CD14-positive monocyte (primary cell): Measurements from ENCODE around the gene CST9. TPM values are rescaled to one million over a fixed set of nuclear protein-coding genes. Genes with fewer than 3 reads are reported as not detected.
"Not testable (repeated sequence)": the region's sequence is repeated elsewhere in the genome, so short reads cannot be mapped to it uniquely, and the experiment has no call there.

ENCODE experiments used
- DNase-seq, 3 donors: peaks; one replicate each; pipeline ENCODE4 v3.0.0-alpha.2; 2011 to 2022
- H2AFZ ChIP-seq: 2 replicates; pipeline ENCODE4 v1.6.0; 2012; ENCODE audit warnings: mild to moderate bottlenecking, low read depth, low read length, inconsistent platforms; ENCODE audit not compliant: insufficient read depth, poor library complexity, severe bottlenecking
- H3K27ac ChIP-seq, 2 donors: 1 replicate in 1 of 2; 2 replicates in 1 of 2; pipeline ENCODE4 v1.5.1; 2012 to 2013; ENCODE audit warnings: low read length in 2 of 2, control low read depth in 1 of 2, inconsistent platforms in 1 of 2, low read depth in 1 of 2, mild to moderate bottlenecking in 1 of 2
- H3K27me3 ChIP-seq, 2 donors: one replicate each; pipeline versions ENCODE4 v1.6.0 to v1.6.1; 2011 to 2013; ENCODE audit warnings: low read length in 2 of 2; ENCODE audit not compliant: control insufficient read depth in 2 of 2, insufficient read depth in 2 of 2
- H3K36me3 ChIP-seq, 2 donors: replicated peaks in 1 of 2; 1 replicate in 1 of 2; 2 replicates in 1 of 2; pipeline versions ENCODE4 v1.5.1 to v1.6.1; 2012 to 2013; ENCODE audit warnings: low read length in 2 of 2, control low read depth in 1 of 2, inconsistent platforms in 1 of 2, mild to moderate bottlenecking in 1 of 2; ENCODE audit not compliant: insufficient read depth in 2 of 2, control insufficient read depth in 1 of 2
- H3K4me1 ChIP-seq, 2 donors: 1 replicate in 1 of 2; 2 replicates in 1 of 2; pipeline versions ENCODE4 v1.5.1 to v1.6.1; 2012 to 2013; ENCODE audit warnings: low read length in 2 of 2, control low read depth in 1 of 2, inconsistent platforms in 1 of 2, mild to moderate bottlenecking in 1 of 2, moderate library complexity in 1 of 2; ENCODE audit not compliant: insufficient read depth in 2 of 2, control insufficient read depth in 1 of 2
- H3K4me2 ChIP-seq: replicated peaks from 2 replicates; pipeline ENCODE3; 2012; ENCODE audit warnings: low read length, moderate library complexity, mild to moderate bottlenecking; ENCODE audit not compliant: poor library complexity, severe bottlenecking; ENCODE audit errors: extremely low read depth
- H3K4me3 ChIP-seq, 3 experiments: fragments of 200-600 bp in 1 of 3; sonication (generic) in 1 of 3; replicated peaks in 1 of 3; 1 replicate in 2 of 3; 2 replicates in 1 of 3; pipeline ENCODE4 v1.5.1; 2011 to 2013; ENCODE audit warnings: low read length in 3 of 3, mild to moderate bottlenecking in 3 of 3, control low read depth in 2 of 3, low read depth in 2 of 3, inconsistent platforms in 1 of 3, moderate library complexity in 1 of 3
- H3K79me2 ChIP-seq: 2 replicates; pipeline ENCODE4 v1.6.0; 2012; ENCODE audit warnings: mild to moderate bottlenecking, control low read depth, inconsistent platforms, low read length, moderate library complexity; ENCODE audit not compliant: insufficient read depth
- H3K9ac ChIP-seq: 2 replicates; pipeline ENCODE4 v1.6.0; 2017; ENCODE audit warnings: low read length, mild to moderate bottlenecking; ENCODE audit not compliant: insufficient read depth, poor library complexity, severe bottlenecking
- H3K9me3 ChIP-seq, 2 donors: replicated peaks in 1 of 2; 1 replicate in 1 of 2; 2 replicates in 1 of 2; pipeline versions ENCODE4 v1.5.1 to v1.6.1; 2012 to 2013; ENCODE audit warnings: low read length in 2 of 2, control low read depth in 1 of 2; ENCODE audit not compliant: control insufficient read depth in 1 of 2, insufficient read depth in 1 of 2
- H4K20me1 ChIP-seq: 2 replicates; pipeline ENCODE4 v1.6.0; 2012; ENCODE audit warnings: mild to moderate bottlenecking, low read length, control low read depth, moderate library complexity; ENCODE audit not compliant: insufficient read depth
- H3K27ac Mint-ChIP-seq, 7 donors: one replicate each; pipeline ENCODE4 v1.8.0; 2020; ENCODE audit warnings: mild to moderate bottlenecking in 7 of 7, mixed read lengths in 7 of 7, moderate library complexity in 6 of 7, inconsistent platforms in 2 of 7
- H3K27me3 Mint-ChIP-seq, 3 donors: one replicate each; pipeline ENCODE4 v1.8.0; 2021 to 2022; ENCODE audit warnings: low read depth in 3 of 3, mild to moderate bottlenecking in 3 of 3, mixed read lengths in 3 of 3, moderate library complexity in 3 of 3, inconsistent platforms in 1 of 3
- H3K36me3 Mint-ChIP-seq, 2 donors: one replicate each; pipeline ENCODE4 v1.8.0; 2020; ENCODE audit warnings: mixed read lengths in 2 of 2, inconsistent platforms in 1 of 2, mild to moderate bottlenecking in 1 of 2
- H3K4me1 Mint-ChIP-seq: one replicate; pipeline ENCODE4 v1.8.0; 2020; ENCODE audit warnings: mild to moderate bottlenecking, mixed read lengths
- H3K4me3 Mint-ChIP-seq, 2 donors: one replicate each; pipeline ENCODE4 v1.8.0; 2020; ENCODE audit warnings: mild to moderate bottlenecking in 2 of 2, mixed read lengths in 2 of 2, moderate library complexity in 1 of 2
- H3K9me3 Mint-ChIP-seq, 7 donors: one replicate each; pipeline ENCODE4 v1.8.0; 2020 to 2022; ENCODE audit warnings: mixed read lengths in 7 of 7, mild to moderate bottlenecking in 6 of 7, moderate library complexity in 6 of 7, inconsistent platforms in 2 of 7
- WGBS: methylation state at CpG from one replicate; pipeline ENCODE4 v1.1.5; 2013; ENCODE audit warnings: missing lambda C conversion rate; ENCODE audit not compliant: insufficient coverage; 5-methylcytosine and 5-hydroxymethylcytosine counted together
- intact Hi-C, 2 donors: fragments of 100-400 bp; cut with micrococcal nuclease; formaldehyde crosslinking; loops; one replicate each; pipeline versions ENCODE4 v1.15.0 to v1.15.1; 2023
- polyA plus RNA-seq, 3 donors: library from polyadenylated mRNA; depleted of rRNA in 1 of 3; unstranded in 2 of 3; stranded (reverse) in 1 of 3; fragments of 300-500 nt in 2 of 3; fragments of >200 nt in 1 of 3; fragmentation: Illumina TruSeq in 2 of 3; gene quantifications; 1 replicate in 2 of 3; 2 replicates in 1 of 3; pipeline ENCODE4 v1.2.3, GENCODE V29; 2012 to 2021
- TF ChIP-seq, protein P1 (sequence below): fragments of 200-600 bp; IDR thresholded peaks from one replicate; pipeline ENCODE4 v1.8.0; 2022; ENCODE audit warnings: antibody characterized with exemption, mild to moderate bottlenecking

CST9 gene
- polyA plus RNA-seq, 3 donors: 0.13 TPM; not detected in 2

DNA sequence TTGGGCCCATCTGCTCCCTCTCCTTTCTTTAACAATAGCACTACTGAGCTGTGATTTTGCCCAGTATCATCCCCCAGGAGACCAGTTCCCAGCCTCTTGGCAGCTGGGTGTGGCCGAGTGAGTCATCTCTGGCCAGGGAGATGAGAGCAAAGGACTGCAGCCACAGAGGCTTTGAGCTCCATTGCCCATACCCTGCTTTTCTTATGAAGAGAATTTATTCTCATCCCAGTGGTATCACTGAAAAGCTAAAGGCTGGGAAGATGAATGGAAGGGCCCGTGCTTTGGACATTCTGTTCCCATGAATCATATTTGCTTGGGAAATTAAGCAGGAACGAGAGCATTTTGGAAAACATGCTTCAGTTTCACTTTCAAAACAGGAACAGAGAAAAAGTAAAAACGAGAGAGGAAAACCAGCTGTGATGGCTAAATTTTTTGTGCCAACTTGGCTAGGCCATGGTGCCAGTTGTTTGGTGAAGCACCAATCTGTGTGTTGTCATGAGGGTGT is 17.2 kb upstream of the CST9 start:
- TF ChIP-seq, protein P1, sequence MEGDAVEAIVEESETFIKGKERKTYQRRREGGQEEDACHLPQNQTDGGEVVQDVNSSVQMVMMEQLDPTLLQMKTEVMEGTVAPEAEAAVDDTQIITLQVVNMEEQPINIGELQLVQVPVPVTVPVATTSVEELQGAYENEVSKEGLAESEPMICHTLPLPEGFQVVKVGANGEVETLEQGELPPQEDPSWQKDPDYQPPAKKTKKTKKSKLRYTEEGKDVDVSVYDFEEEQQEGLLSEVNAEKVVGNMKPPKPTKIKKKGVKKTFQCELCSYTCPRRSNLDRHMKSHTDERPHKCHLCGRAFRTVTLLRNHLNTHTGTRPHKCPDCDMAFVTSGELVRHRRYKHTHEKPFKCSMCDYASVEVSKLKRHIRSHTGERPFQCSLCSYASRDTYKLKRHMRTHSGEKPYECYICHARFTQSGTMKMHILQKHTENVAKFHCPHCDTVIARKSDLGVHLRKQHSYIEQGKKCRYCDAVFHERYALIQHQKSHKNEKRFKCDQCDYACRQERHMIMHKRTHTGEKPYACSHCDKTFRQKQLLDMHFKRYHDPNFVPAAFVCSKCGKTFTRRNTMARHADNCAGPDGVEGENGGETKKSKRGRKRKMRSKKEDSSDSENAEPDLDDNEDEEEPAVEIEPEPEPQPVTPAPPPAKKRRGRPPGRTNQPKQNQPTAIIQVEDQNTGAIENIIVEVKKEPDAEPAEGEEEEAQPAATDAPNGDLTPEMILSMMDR: no peak
- Mint-ChIP-seq H3K27ac (peak overlapping the region; percentile 84 to 93 (median 90)), H3K36me3 (peaks cover 1 to 2% of the 10 kb centered on the region in 2 donors), H3K4me1 (peaks cover 37% of the 10 kb centered on the region), H3K27me3 (peaks cover 4 to 8% (median 6%) of the 10 kb centered on the region in 3 donors), H3K9me3 (no peaks in the 10 kb centered on the region), H3K4me3 (peak overlapping the region; percentile 65 to 87)
- peak overlapping the region; percentile 23 to 93 for H3K27ac ChIP-seq
- H3K27me3 ChIP-seq: no peaks in the 10 kb centered on the region
- intact Hi-C loops: no loop called here
- no peaks in the 10 kb centered on the region for H4K20me1 ChIP-seq
- no peaks in the 10 kb centered on the region for H3K79me2 ChIP-seq
- peak overlapping the region; percentile 27 to 84 (median 75) for H3K4me3 ChIP-seq
- peaks cover 23 to 24% of the 10 kb centered on the region in 2 donors for H3K4me1 ChIP-seq
- DNase-seq: peak; percentile 57 to 79 (median 67)
- WGBS: 8% methylated on average over 4 of the region's 4 CpGs
- H3K4me2 ChIP-seq: peak overlapping the region; percentile 67
- H2AFZ ChIP-seq: peak overlapping the region; percentile 75
- H3K9ac ChIP-seq: peak overlapping the region; percentile 58
- H3K9me3 ChIP-seq: no peaks in the 10 kb centered on the region
- H3K36me3 ChIP-seq: no peaks in the 10 kb centered on the region

- H3K27me3 Mint-ChIP-seq, H3K79me2 ChIP-seq, H3K9me3 ChIP-seq, H3K36me3 Mint-ChIP-seq, H3K27me3 ChIP-seq, DNase-seq, H3K36me3 ChIP-seq, H2AFZ ChIP-seq, intact Hi-C loops, H3K4me3 Mint-ChIP-seq, H3K9ac ChIP-seq, H4K20me1 ChIP-seq, H3K9me3 Mint-ChIP-seq: not testable (repeated sequence)
- Histone ChIP-seq H3K4me3 (peak overlapping the region in 1 of 3 experiments; percentile 75), H3K4me2 (peak overlapping the region; percentile 67), H3K27ac (peak overlapping the region; percentile 23 to 93), H3K4me1 (peaks cover 23 to 24% of the 10 kb centered on the region in 2 donors)
- Mint-ChIP-seq H3K27ac (peak overlapping the region in 6 of 7 donors; percentile 84 to 93 (median 89)), H3K4me1 (peaks cover 38% of the 10 kb centered on the region)
- no CpG with 5 or more reads among the region's 3 CpGs for WGBS
These were observed 16.7 kb upstream of the CST9 start for GRCh38 chr20:23622401-23622800.

GRCh38 chr20:23620670-23621386 is 15.1 kb upstream of the CST9 start:
- H3K9ac ChIP-seq, intact Hi-C loops, H3K36me3 ChIP-seq, DNase-seq, H4K20me1 ChIP-seq, H3K4me3 ChIP-seq, H3K27me3 ChIP-seq, H2AFZ ChIP-seq, H3K27ac Mint-ChIP-seq, H3K36me3 Mint-ChIP-seq, H3K27ac ChIP-seq, H3K9me3 ChIP-seq, H3K4me3 Mint-ChIP-seq, H3K79me2 ChIP-seq, H3K4me2 ChIP-seq, H3K9me3 Mint-ChIP-seq: not testable (repeated sequence)
- Mint-ChIP-seq H3K4me1 (peaks cover 34% of the 10 kb centered on the region), H3K27me3 (peaks cover 1 to 13% (median 8%) of the 10 kb centered on the region in 3 donors)
- 100% methylated on average over 10 of the region's 11 CpGs for WGBS
- peaks cover 14 to 16% of the 10 kb centered on the region in 2 donors for H3K4me1 ChIP-seq
